H9 (cell line): ENCODE measurements around the gene RRP1B. TPM values are rescaled to one million over a fixed set of nuclear protein-coding genes. Genes with fewer than 3 reads are reported as not detected.
"Not testable (repeated sequence)": the region's sequence is repeated elsewhere in the genome, so short reads cannot be mapped to it uniquely, and the experiment has no call there.

Source experiments
- DNase-seq: peaks from one replicate; pipeline ENCODE4 v3.0.0-alpha.2; 2017
- H2AFZ ChIP-seq: one replicate; pipeline ENCODE4 v1.6.1; 2013; ENCODE audit warnings: mild to moderate bottlenecking, low read length, control low read depth, moderate library complexity
- H2AK5ac ChIP-seq: 2 replicates; pipeline ENCODE4 v1.6.1; 2013; ENCODE audit warnings: low read length, control low read depth, mixed read lengths; ENCODE audit not compliant: insufficient read length
- H2BK120ac ChIP-seq: one replicate; pipeline ENCODE4 v1.6.1; 2013; ENCODE audit warnings: low read depth, mild to moderate bottlenecking, low read length, control low read depth, inconsistent platforms; ENCODE audit not compliant: poor library complexity, severe bottlenecking
- H2BK12ac ChIP-seq: 2 replicates; pipeline ENCODE4 v1.6.1; 2013; ENCODE audit warnings: low read length, control low read depth, mixed read lengths, low read depth; ENCODE audit not compliant: insufficient read length
- H2BK15ac ChIP-seq: 2 replicates; pipeline ENCODE4 v1.6.1; 2013; ENCODE audit warnings: low read depth, low read length, control low read depth
- H2BK20ac ChIP-seq: one replicate; pipeline ENCODE4 v1.6.1; 2013; ENCODE audit warnings: low read depth, mild to moderate bottlenecking, low read length, control low read depth, inconsistent platforms; ENCODE audit not compliant: poor library complexity, severe bottlenecking
- H2BK5ac ChIP-seq: 2 replicates; pipeline ENCODE4 v1.6.1; 2013; ENCODE audit warnings: low read length, control low read depth, mixed read lengths; ENCODE audit not compliant: insufficient read length
- H3K14ac ChIP-seq: 2 replicates; pipeline ENCODE4 v1.6.1; 2013; ENCODE audit warnings: low read length, control low read depth; ENCODE audit not compliant: insufficient read depth
- H3K18ac ChIP-seq: 2 replicates; pipeline ENCODE4 v1.6.1; 2013; ENCODE audit warnings: low read depth, mild to moderate bottlenecking, mixed read lengths, low read length, control low read depth; ENCODE audit not compliant: insufficient read length
- H3K23ac ChIP-seq: 2 replicates; pipeline ENCODE4 v1.6.1; 2013; ENCODE audit warnings: low read length, control low read depth, mixed read lengths, low read depth; ENCODE audit not compliant: insufficient read length
- H3K23me2 ChIP-seq: 2 replicates; pipeline ENCODE4 v1.6.1; 2013; ENCODE audit warnings: low read depth, mild to moderate bottlenecking, mixed read lengths, low read length, control low read depth; ENCODE audit not compliant: insufficient read length, poor library complexity, severe bottlenecking
- H3K27ac ChIP-seq: 2 replicates; pipeline ENCODE4 v1.5.1; 2013; ENCODE audit warnings: low read length, control low read depth, mixed read lengths, low read depth; ENCODE audit not compliant: insufficient read length
- H3K27me3 ChIP-seq: 2 replicates; pipeline ENCODE4 v1.6.1; 2013; ENCODE audit warnings: low read length, control low read depth, inconsistent platforms; ENCODE audit not compliant: insufficient read depth
- H3K4ac ChIP-seq: 2 replicates; pipeline ENCODE4 v1.6.1; 2013; ENCODE audit warnings: low read depth, mild to moderate bottlenecking, control low read depth, inconsistent platforms, low read length, moderate library complexity
- H3K4me1 ChIP-seq: 2 replicates; pipeline ENCODE4 v1.6.1; 2013; ENCODE audit warnings: low read length, control low read depth, inconsistent platforms; ENCODE audit not compliant: insufficient read depth
- H3K4me2 ChIP-seq: 2 replicates; pipeline ENCODE4 v1.6.1; 2013; ENCODE audit warnings: low read length, control low read depth, mixed read lengths; ENCODE audit not compliant: insufficient read length, insufficient read depth
- H3K56ac ChIP-seq: 2 replicates; pipeline ENCODE4 v1.6.1; 2013; ENCODE audit warnings: low read depth, mild to moderate bottlenecking, mixed read lengths, low read length, control low read depth; ENCODE audit not compliant: insufficient read length
- H3K79me1 ChIP-seq: 2 replicates; pipeline ENCODE4 v1.6.1; 2013; ENCODE audit warnings: low read depth, mild to moderate bottlenecking, moderate library complexity, low read length, control low read depth, inconsistent platforms; ENCODE audit not compliant: insufficient read depth, poor library complexity, severe bottlenecking
- H3K79me2 ChIP-seq: 2 replicates; pipeline ENCODE4 v1.6.1; 2013; ENCODE audit warnings: low read length, control low read depth, inconsistent platforms; ENCODE audit not compliant: insufficient read depth
- H3K9ac ChIP-seq: 2 replicates; pipeline ENCODE4 v1.6.1; 2013; ENCODE audit warnings: low read length, control low read depth, mixed read lengths; ENCODE audit not compliant: insufficient read length; ENCODE audit errors: extremely low read depth
- H3K9me3 ChIP-seq: one replicate; pipeline ENCODE4 v1.6.1; 2013; ENCODE audit warnings: low read depth, low read length, inconsistent platforms; ENCODE audit not compliant: control insufficient read depth
- H3T11ph ChIP-seq: one replicate; pipeline ENCODE4 v1.6.1; 2013; ENCODE audit warnings: mild to moderate bottlenecking, low read length, control low read depth, inconsistent platforms
- H4K20me1 ChIP-seq: one replicate; pipeline ENCODE4 v1.6.1; 2013; ENCODE audit not compliant: control insufficient read depth, insufficient read length, insufficient read depth
- H4K5ac ChIP-seq: 2 replicates; pipeline ENCODE4 v1.6.1; 2013; ENCODE audit warnings: low read depth, mild to moderate bottlenecking, mixed read lengths, low read length, control low read depth; ENCODE audit not compliant: insufficient read length
- H4K8ac ChIP-seq: replicated peaks from 2 replicates; pipeline ENCODE4 v1.6.1; 2013; ENCODE audit warnings: low read length, control low read depth, mixed read lengths, low read depth; ENCODE audit not compliant: insufficient read length
- H4K91ac ChIP-seq: 2 replicates; pipeline ENCODE4 v1.6.1; 2013; ENCODE audit warnings: low read depth, mild to moderate bottlenecking, moderate library complexity, mixed read lengths, low read length, control low read depth; ENCODE audit not compliant: insufficient read length
- H3K27ac Mint-ChIP-seq, 3 experiments: 2 replicates in 2 of 3; 3 replicates in 1 of 3; pipeline ENCODE4 v1.8.0; 2020 to 2021; ENCODE audit warnings: mixed read lengths in 3 of 3, mild to moderate bottlenecking in 1 of 3, moderate library complexity in 1 of 3
- H3K27me3 Mint-ChIP-seq: 2 replicates; pipeline ENCODE4 v1.8.0; 2021; ENCODE audit warnings: low read depth, mild to moderate bottlenecking, moderate library complexity, mixed read lengths
- H3K36me3 Mint-ChIP-seq, 3 experiments: 2 replicates in 2 of 3; 3 replicates in 1 of 3; pipeline ENCODE4 v1.8.0; 2020 to 2021; ENCODE audit warnings: low read depth in 3 of 3, mixed read lengths in 3 of 3; ENCODE audit not compliant: insufficient read depth in 1 of 3
- H3K4me1 Mint-ChIP-seq, 2 experiments: 2 replicates each; pipeline ENCODE4 v1.8.0; 2020; ENCODE audit warnings: mixed read lengths in 2 of 2
- H3K4me3 Mint-ChIP-seq, 2 experiments: 2 replicates in 1 of 2; 3 replicates in 1 of 2; pipeline ENCODE4 v1.8.0; 2020 to 2021; ENCODE audit warnings: mild to moderate bottlenecking in 2 of 2, mixed read lengths in 2 of 2, moderate library complexity in 1 of 2
- H3K9me3 Mint-ChIP-seq, 2 experiments: 2 replicates in 1 of 2; 3 replicates in 1 of 2; pipeline ENCODE4 v1.8.0; 2020; ENCODE audit warnings: mild to moderate bottlenecking in 2 of 2, mixed read lengths in 2 of 2, moderate library complexity in 1 of 2
- CTCF ChIP-seq: fragments of 200-600 bp; sonication (generic); conservative IDR thresholded peaks from 3 replicates; pipeline ENCODE4 v1.8.0; 2021; ENCODE audit warnings: antibody characterized with exemption, mild to moderate bottlenecking
- WGBS: extraction: QIAGEN DNeasy Blood & Tissue Kit; methylation state at CpG from one replicate; pipeline ENCODE4 v1.1.7; 2013; ENCODE audit warnings: missing lambda C conversion rate, low lambda C conversion rate, mixed read lengths; ENCODE audit not compliant: insufficient read length; ENCODE audit errors: extremely low coverage; 5-methylcytosine and 5-hydroxymethylcytosine counted together
- total RNA-seq: library from RNA; stranded (reverse); gene quantifications from 2 replicates; pipeline ENCODE4 v1.2.1, GENCODE V29; 2021

Gene RRP1B
- total RNA-seq, 1 experiment from 2014 or later: 96.6 TPM

DNA sequence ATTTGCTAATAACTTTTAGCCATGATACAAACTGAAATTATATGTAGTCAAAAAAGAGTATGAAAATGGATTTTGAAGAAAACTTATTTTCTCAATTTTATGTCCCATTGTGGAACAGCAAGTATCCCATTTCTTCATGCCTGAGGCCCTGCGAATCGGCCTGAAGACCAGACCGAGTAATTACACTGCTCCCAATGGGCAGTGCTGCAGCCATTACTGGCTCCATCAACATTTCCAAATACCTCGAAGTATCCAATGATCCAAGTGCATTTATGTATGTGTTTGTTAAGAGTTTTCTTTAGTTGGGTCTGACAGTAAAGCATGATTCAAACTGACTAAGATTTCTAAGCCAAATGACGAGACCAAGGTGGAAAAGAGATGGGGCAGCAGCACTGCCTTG is 44.5 kb upstream of the RRP1B start:
- H3K27me3 Mint-ChIP-seq: no peaks in the 10 kb centered on the region
- no peak overlapping the region for H3K14ac ChIP-seq

DNA sequence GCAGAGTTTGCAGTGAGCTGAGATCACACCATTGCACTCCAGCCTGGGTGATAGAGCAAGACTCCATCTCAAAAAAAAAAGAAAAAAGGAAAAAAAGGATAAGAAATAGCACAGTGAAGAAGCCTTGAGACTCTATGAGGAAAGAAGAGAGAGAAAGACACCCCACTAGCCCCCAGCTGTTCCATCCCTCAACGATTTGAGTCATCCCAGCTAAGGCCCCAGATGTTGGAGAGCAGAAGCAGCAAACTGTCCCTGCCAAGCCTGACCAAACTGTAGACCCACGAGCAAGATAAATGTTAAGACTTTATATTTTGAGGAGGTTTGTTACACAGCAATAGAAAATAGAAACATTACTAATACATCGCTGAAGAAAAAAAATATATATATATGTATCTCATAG is 42.5 kb upstream of the RRP1B start:
- H3K4me1 Mint-ChIP-seq, H3K56ac ChIP-seq, H3K27ac Mint-ChIP-seq, H3K27me3 ChIP-seq, H3K14ac ChIP-seq, H4K8ac ChIP-seq, H2AFZ ChIP-seq, H4K91ac ChIP-seq, DNase-seq, H3K18ac ChIP-seq, H2AK5ac ChIP-seq, H2BK120ac ChIP-seq, H3K36me3 Mint-ChIP-seq, H3T11ph ChIP-seq, H3K9ac ChIP-seq, H3K23me2 ChIP-seq, H3K79me1 ChIP-seq, H2BK15ac ChIP-seq, H2BK20ac ChIP-seq, H3K4me3 Mint-ChIP-seq, H3K9me3 ChIP-seq, H4K20me1 ChIP-seq, H3K27ac ChIP-seq, H3K4ac ChIP-seq, H3K27me3 Mint-ChIP-seq, H3K23ac ChIP-seq, H3K79me2 ChIP-seq, H3K4me1 ChIP-seq, H2BK12ac ChIP-seq, H2BK5ac ChIP-seq, H3K4me2 ChIP-seq, H4K5ac ChIP-seq: not testable (repeated sequence)
- H3K9me3 Mint-ChIP-seq: peaks cover 15 to 16% of the 10 kb centered on the region in 2 experiments
- WGBS: no CpG with 5 or more reads among the region's 3 CpGs

More for the DNA sequence above, 44.5 kb upstream of the RRP1B start:
- no peak overlapping the region for H3K9ac ChIP-seq
- TF ChIP-seq CTCF: no peak
- Mint-ChIP-seq H3K36me3 (peaks cover under 1 to 1% (median 1%) of the 10 kb centered on the region in 3 experiments; a peak in 5 of 7 replicates), H3K4me1 (peaks cover 3 to 4% of the 10 kb centered on the region in 2 experiments), H3K4me3 (no peak overlapping the region), H3K9me3 (peaks cover 3 to 4% of the 10 kb centered on the region in 2 experiments), H3K27ac (no peak overlapping the region; a peak in 1 of 7 replicates)
- no peaks in the 10 kb centered on the region for H3K27me3 ChIP-seq
- no peak overlapping the region for H3K56ac ChIP-seq
- H3K79me1 ChIP-seq: no peaks in the 10 kb centered on the region
- no peak overlapping the region for H2AFZ ChIP-seq
- no peak overlapping the region for H4K5ac ChIP-seq
- no peak for DNase-seq
- no peak overlapping the region for H3K27ac ChIP-seq
- H3K9me3 ChIP-seq: no peaks in the 10 kb centered on the region
- no peak overlapping the region for H2BK120ac ChIP-seq
- no peak overlapping the region for H3K4ac ChIP-seq
- WGBS: no CpG with 5 or more reads among the region's 5 CpGs
- no peak overlapping the region for H3K18ac ChIP-seq
- H3K4me2 ChIP-seq: no peak overlapping the region
- H3K4me1 ChIP-seq: no peaks in the 10 kb centered on the region
- no peak overlapping the region for H2BK5ac ChIP-seq
- H2BK12ac ChIP-seq: no peak overlapping the region
- H3K23ac ChIP-seq: no peak overlapping the region
- H2BK15ac ChIP-seq: no peak overlapping the region
- no peak overlapping the region for H4K8ac ChIP-seq
- no peak overlapping the region for H3T11ph ChIP-seq
- no peaks in the 10 kb centered on the region for H4K20me1 ChIP-seq
- no peak overlapping the region for H2AK5ac ChIP-seq
- no peaks in the 10 kb centered on the region for H3K23me2 ChIP-seq
- H4K91ac ChIP-seq: no peak overlapping the region
- H2BK20ac ChIP-seq: no peak overlapping the region
- no peaks in the 10 kb centered on the region for H3K79me2 ChIP-seq
